H1 (cell line): Measurements from ENCODE around the gene DNAL4. TPM values are rescaled to one million over a fixed set of nuclear protein-coding genes. Genes with fewer than 3 reads are reported as not detected.

Source experiments
- CTCF ChIA-PET: fragments of 300-600 bp; sonication (Branson Sonifier 250); formaldehyde crosslinking; loops from one replicate; lab custom pipeline; 2021; ENCODE audit not compliant: partially characterized antibody; lab: Charles Lee
- POLR2A ChIA-PET: fragments of 300-600 bp; sonication (Branson Sonifier 250); formaldehyde crosslinking; loops from one replicate; lab custom pipeline; 2021; ENCODE audit warnings: inconsistent platforms; ENCODE audit not compliant: partially characterized antibody; lab: Charles Lee
- DNase-seq, 2 experiments: peaks; one replicate each; pipeline versions ENCODE4 v3.0.0 to v3.0.0-alpha.2; 2010 to 2022; ENCODE audit warnings: low spot score in 2 of 2, low read depth in 1 of 2, mixed read lengths in 1 of 2
- FAIRE-seq: peaks from 2 replicates; lab custom pipeline; 2011; peaks lifted over from hg19 to GRCh38; lab: Jason Lieb, UNC
- H2AFZ ChIP-seq: 2 replicates; pipeline ENCODE4 v1.8.1; 2012; ENCODE audit warnings: low read length, inconsistent platforms
- H2AK5ac ChIP-seq: 2 replicates; pipeline ENCODE4 v1.6.1; 2013; ENCODE audit warnings: low read depth, low read length
- H2BK120ac ChIP-seq: replicated peaks from 2 replicates; pipeline ENCODE3; 2013; ENCODE audit warnings: low read depth, low read length, inconsistent platforms
- H2BK12ac ChIP-seq: 2 replicates; pipeline ENCODE4 v1.6.1; 2013; ENCODE audit warnings: low read depth, low read length
- H2BK15ac ChIP-seq: 2 replicates; pipeline ENCODE4 v1.6.1; 2013; ENCODE audit warnings: low read length
- H2BK20ac ChIP-seq: 2 replicates; pipeline ENCODE4 v1.6.1; 2013; ENCODE audit warnings: low read length
- H2BK5ac ChIP-seq: 2 replicates; pipeline ENCODE4 v1.6.1; 2013; ENCODE audit warnings: low read depth, low read length
- H3K14ac ChIP-seq: 2 replicates; pipeline ENCODE4 v1.6.1; 2013; ENCODE audit warnings: inconsistent platforms; ENCODE audit not compliant: insufficient read length
- H3K18ac ChIP-seq: 2 replicates; pipeline ENCODE4 v1.6.1; 2013; ENCODE audit warnings: low read length; ENCODE audit errors: extremely low read depth
- H3K23ac ChIP-seq: 2 replicates; pipeline ENCODE4 v1.6.1; 2013; ENCODE audit warnings: inconsistent platforms; ENCODE audit not compliant: insufficient read length
- H3K23me2 ChIP-seq: 2 replicates; pipeline ENCODE4 v1.6.1; 2013; ENCODE audit warnings: low read depth, low read length
- H3K27ac ChIP-seq: 2 replicates; pipeline ENCODE4 v1.6.1; 2011; ENCODE audit warnings: low read depth, low read length, inconsistent platforms
- H3K27me3 ChIP-seq, 4 experiments: replicated peaks in 1 of 4; 1 replicate in 1 of 4; 2 replicates in 3 of 4; pipeline versions ENCODE4 v1.6.1 to v1.8.1; 2011 to 2013; ENCODE audit warnings: low read length in 3 of 4, mild to moderate bottlenecking in 3 of 4, inconsistent platforms in 2 of 4, mixed read lengths in 2 of 4, moderate library complexity in 1 of 4; ENCODE audit not compliant: control insufficient read depth in 3 of 4, insufficient read depth in 3 of 4; ENCODE audit errors: extremely low read depth in 1 of 4
- H3K36me3 ChIP-seq, 4 experiments: 2 replicates each; pipeline versions ENCODE4 v1.6.1 to v1.8.1; 2011 to 2013; ENCODE audit warnings: mild to moderate bottlenecking in 4 of 4, low read length in 3 of 4, moderate library complexity in 2 of 4, control low read depth in 1 of 4, inconsistent platforms in 1 of 4; ENCODE audit not compliant: insufficient read depth in 4 of 4, control insufficient read depth in 2 of 4
- H3K4ac ChIP-seq: replicated peaks from 2 replicates; pipeline ENCODE3; 2013; ENCODE audit warnings: low read length, low read depth, mixed read lengths, inconsistent platforms; ENCODE audit not compliant: insufficient read length
- H3K4me1 ChIP-seq, 4 experiments: replicated peaks in 1 of 4; 1 replicate in 1 of 4; 2 replicates in 3 of 4; pipeline versions ENCODE4 v1.6.1 to v1.8.1; 2011 to 2013; ENCODE audit warnings: low read length in 3 of 4, inconsistent platforms in 2 of 4, mixed read lengths in 1 of 4; ENCODE audit not compliant: insufficient read depth in 4 of 4, control insufficient read depth in 3 of 4
- H3K4me2 ChIP-seq, 2 experiments: 2 replicates each; pipeline versions ENCODE4 v1.6.1 to v1.8.1; 2011 to 2013; ENCODE audit warnings: low read depth in 2 of 2, low read length in 2 of 2, control low read depth in 1 of 2, inconsistent platforms in 1 of 2, mild to moderate bottlenecking in 1 of 2; ENCODE audit not compliant: insufficient read depth in 1 of 2
- H3K4me3 ChIP-seq, 4 experiments: fragments of 200-600, 300-600 bp in 1 of 4; sonication (generic), shearing (Covaris generic), sonication (Bioruptor Twin) in 1 of 4; 2 replicates each; pipeline versions ENCODE4 v1.5.1 to v1.8.1; 2011 to 2016; ENCODE audit warnings: low read length in 4 of 4, low read depth in 3 of 4, control low read depth in 2 of 4, inconsistent platforms in 2 of 4, mild to moderate bottlenecking in 2 of 4, mixed read lengths in 1 of 4, moderate library complexity in 1 of 4; ENCODE audit not compliant: insufficient read depth in 2 of 4; ENCODE audit errors: extremely low read depth in 1 of 4
- H3K56ac ChIP-seq: replicated peaks from 2 replicates; pipeline ENCODE3; 2013; ENCODE audit warnings: low read depth, mild to moderate bottlenecking, mixed read lengths, low read length, inconsistent platforms; ENCODE audit not compliant: insufficient read length
- H3K79me1 ChIP-seq: 2 replicates; pipeline ENCODE4 v1.6.1; 2013; ENCODE audit warnings: low read depth, low read length, control low read depth
- H3K79me2 ChIP-seq, 2 experiments: 2 replicates each; pipeline versions ENCODE4 v1.6.1 to v1.8.1; 2012 to 2013; ENCODE audit warnings: low read length in 2 of 2, mild to moderate bottlenecking in 2 of 2, inconsistent platforms in 1 of 2; ENCODE audit not compliant: insufficient read depth in 2 of 2, control insufficient read depth in 1 of 2
- H3K9ac ChIP-seq, 4 experiments: replicated peaks in 1 of 4; 1 replicate in 1 of 4; 2 replicates in 3 of 4; pipeline versions ENCODE4 v1.6.1 to v1.8.1; 2011 to 2013; ENCODE audit warnings: low read depth in 3 of 4, low read length in 3 of 4, control low read depth in 2 of 4, mild to moderate bottlenecking in 2 of 4, moderate library complexity in 2 of 4, inconsistent platforms in 1 of 4; ENCODE audit errors: extremely low read depth in 1 of 4
- H3K9me3 ChIP-seq, 2 experiments: 2 replicates each; pipeline versions ENCODE4 v1.6.1 to v1.8.1; 2012 to 2013; ENCODE audit warnings: mild to moderate bottlenecking in 2 of 2, moderate library complexity in 2 of 2, control low read depth in 1 of 2, inconsistent platforms in 1 of 2, low read depth in 1 of 2, low read length in 1 of 2, mixed read lengths in 1 of 2; ENCODE audit not compliant: insufficient read depth in 2 of 2
- H4K20me1 ChIP-seq, 2 experiments: replicated peaks in 1 of 2; 2 replicates each; pipeline versions ENCODE3 to v1.8.1; 2011 to 2013; ENCODE audit warnings: inconsistent platforms in 2 of 2, low read length in 2 of 2, mild to moderate bottlenecking in 1 of 2; ENCODE audit not compliant: insufficient read depth in 2 of 2, control insufficient read depth in 1 of 2
- H4K5ac ChIP-seq: 2 replicates; pipeline ENCODE4 v1.6.1; 2013; ENCODE audit warnings: low read length, low read depth, mixed read lengths, inconsistent platforms; ENCODE audit not compliant: insufficient read length
- H4K8ac ChIP-seq: 2 replicates; pipeline ENCODE4 v1.8.0; 2013; ENCODE audit warnings: mild to moderate bottlenecking, moderate library complexity, low read length, inconsistent platforms; ENCODE audit not compliant: insufficient read depth; ENCODE audit errors: extremely low read depth
- H4K91ac ChIP-seq: replicated peaks from 2 replicates; pipeline ENCODE3; 2013; ENCODE audit warnings: low read length, mixed read lengths, inconsistent platforms; ENCODE audit not compliant: insufficient read length
- CEBPB ChIP-seq: IDR thresholded peaks from 2 replicates; pipeline ENCODE4 v1.6.1; 2012; ENCODE audit warnings: low read depth, low read length
- POLR2A ChIP-seq, 2 experiments: IDR thresholded peaks; 1 replicate in 1 of 2; 2 replicates in 1 of 2; pipeline ENCODE4 v1.6.1; 2011; ENCODE audit warnings: low read depth in 2 of 2, low read length in 2 of 2, mild to moderate bottlenecking in 2 of 2; ENCODE audit errors: control extremely low read depth in 1 of 2
- SP2 ChIP-seq: IDR thresholded peaks from 2 replicates; pipeline ENCODE4 v1.6.1; 2012; ENCODE audit warnings: mild to moderate bottlenecking, low read length, inconsistent platforms
- YY1 ChIP-seq: IDR thresholded peaks from 2 replicates; pipeline ENCODE4 v1.6.1; 2011; ENCODE audit warnings: low read depth, mild to moderate bottlenecking, low read length
- ZNF274 ChIP-seq: IDR thresholded peaks from 2 replicates; pipeline ENCODE4 v1.7.0; 2012; ENCODE audit warnings: low read length, borderline replicate concordance; ENCODE audit errors: extremely low read depth
- WGBS, 2 experiments: shearing (Covaris generic) in 1 of 2; methylation state at CpG; one replicate each; pipeline versions ENCODE4 v1.1.6 to v1.1.7; 2013 to 2015; ENCODE audit warnings: low lambda C conversion rate in 2 of 2, mixed read lengths in 2 of 2, inconsistent platforms in 1 of 2, low coverage in 1 of 2, missing lambda C conversion rate in 1 of 2; ENCODE audit not compliant: insufficient replicate concordance in 2 of 2, insufficient coverage in 1 of 2, insufficient read length in 1 of 2; ENCODE audit errors: extremely low coverage in 1 of 2, missing lambda C conversion rate in 1 of 2; 5-methylcytosine and 5-hydroxymethylcytosine counted together
- polyA plus RNA-seq, 7 experiments: library from polyadenylated mRNA; depleted of rRNA in 3 of 7; stranded (reverse) in 5 of 7; unstranded in 2 of 7; fragments of >200 nt in 5 of 7; fragments of 200-250 nt in 2 of 7; gene quantifications; 1 replicate in 5 of 7; 2 replicates in 1 of 7; 4 replicates in 1 of 7; pipeline versions ENCODE4 v1.2.1 to v1.2.3, GENCODE V29; 2011 to 2013; ENCODE audit warnings: missing spikeins in 2 of 7, mixed read lengths in 2 of 7
- total RNA-seq: library from RNA; stranded (reverse); fragmentation: NEBNext Ultra II Directional; extraction: Animal tissue kit (Norgen Biotek cat#: 25700); gene quantifications from 2 replicates; pipeline ENCODE4 v1.2.1, GENCODE V29; 2021

Gene DNAL4
- total and polyA plus RNA-seq, 2 of the 8 experiments (the other 6 are each of a cell fraction or from before 2014, with no cell fraction given) = 8.8 to 14.0 TPM

DNA sequence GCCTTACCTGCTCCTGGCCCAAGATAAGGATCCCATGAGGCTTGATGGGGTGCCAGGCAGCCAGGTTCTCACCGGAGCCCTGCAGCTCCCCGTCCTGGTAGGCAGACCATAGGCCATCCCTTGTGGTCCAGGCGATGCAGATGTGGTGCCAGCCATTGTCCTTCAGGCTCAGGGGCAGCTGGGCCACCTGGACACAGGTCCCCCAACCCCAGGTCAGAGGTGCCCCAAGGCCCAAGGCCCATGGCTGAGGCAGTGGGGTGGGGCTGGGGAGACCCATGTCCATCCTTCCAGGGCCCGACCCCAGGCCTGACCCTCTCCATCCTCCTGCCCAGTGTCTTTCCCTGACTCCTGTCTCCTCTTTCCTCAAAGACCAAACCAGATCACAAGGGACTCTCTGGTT is 29.1 kb upstream of the DNAL4 start:
- H2BK120ac ChIP-seq = no peak overlapping the region
- H3K4me3 ChIP-seq = no peak overlapping the region
- H3K27ac ChIP-seq = no peak overlapping the region
- no peak overlapping the region for H3K23ac ChIP-seq
- no peak overlapping the region for H3K18ac ChIP-seq
- no peaks in the 10 kb centered on the region for H3K36me3 ChIP-seq
- CTCF ChIA-PET = interaction anchor here (0.7 to 6.8 kb wide), 4 partner anchors 13 to 90 kb away, joined by 3 to 53 read pairs (median 18); no protein-coding TSS in a partner anchor
- H4K20me1 ChIP-seq = no peaks in the 10 kb centered on the region
- POLR2A ChIA-PET = no interaction called here
- H3K9ac ChIP-seq = no peak overlapping the region
- H2AFZ ChIP-seq = no peak overlapping the region
- peaks cover 0 to under 1% (median 0%) of the 10 kb centered on the region in 4 experiments; a peak in 1 of 7 replicates for H3K4me1 ChIP-seq
- H3K23me2 ChIP-seq = no peaks in the 10 kb centered on the region
- no peaks in the 10 kb centered on the region for H3K79me2 ChIP-seq
- H2BK12ac ChIP-seq = no peak overlapping the region
- H4K8ac ChIP-seq = no peak overlapping the region
- no peak overlapping the region for H2BK20ac ChIP-seq
- no peak overlapping the region for H3K4ac ChIP-seq
- H4K91ac ChIP-seq = no peak overlapping the region
- no peak overlapping the region for H3K56ac ChIP-seq
- H3K27me3 ChIP-seq = no peaks in the 10 kb centered on the region; a peak in 1 of 7 replicates
- no peak overlapping the region for H2BK15ac ChIP-seq
- H3K9me3 ChIP-seq = no peaks in the 10 kb centered on the region
- H3K79me1 ChIP-seq = peaks cover 3% of the 10 kb centered on the region; the same call in 1 of the 2 replicates
- H3K14ac ChIP-seq = no peak overlapping the region
- no peak for TF ChIP-seq POLR2A (IDR thresholded peaks at IDR 0.05; ENCODE audit: control extremely low read depth in 1 of 2, low read depth in 2 of 2, low read length in 2 of 2)
- TF ChIP-seq YY1 = no peak
- TF ChIP-seq CEBPB = no peak
- TF ChIP-seq ZNF274 = no peak
- no peak for TF ChIP-seq SP2
- no peak overlapping the region for H4K5ac ChIP-seq
- no peak overlapping the region for H2BK5ac ChIP-seq
- 73% methylated on average over 3 of the region's 4 CpGs; no CpG with 5 or more reads in 1 of the 2 experiments for WGBS, 2 experiments
- H2AK5ac ChIP-seq = no peak overlapping the region
- H3K4me2 ChIP-seq = no peak overlapping the region
- no peak for DNase-seq
- FAIRE-seq = no peak
